GM18873 (cell line): ENCODE measurements around the gene TCAP.

Experiments
- ATAC-seq: cut with Tn5 transposase; IDR thresholded peaks from one replicate; pipeline ENCODE4 v1.9.1; 2021; ENCODE audit warnings: mild to moderate bottlenecking, moderate library complexity, moderate number of reproducible peaks; ENCODE audit not compliant: unreplicated experiment, low FRiP score

TCAP gene

GRCh38 chr17:39665642-39666224, 584 bp downstream of the TCAP start:
- no peak for ATAC-seq

GRCh38 chr17:39666231-39666600, 1.1 kb downstream of the TCAP start:
- no peak for ATAC-seq

- ATAC-seq = no peak
Measured at GRCh38 chr17:39666601-39667261, 1.6 kb downstream of the TCAP start.

- ATAC-seq = no peak
Measured at GRCh38 chr17:39667262-39667944, 2.3 kb downstream of the TCAP start.

- no peak for ATAC-seq
Measured at GRCh38 chr17:39667945-39668924, 3.1 kb downstream of the TCAP start, which contains the start of gene PNMT. PNMT (plus strand) TSS chr17:39668453; CDS start chr17:39668476, 23 bp downstream.

GRCh38 chr17:39669897-39670735, 5.0 kb downstream of the TCAP start:
- ATAC-seq = no peak

- ATAC-seq = no peak
Measured at GRCh38 chr17:39670746-39671145, 5.6 kb downstream of the TCAP start.

- no peak for ATAC-seq
Measured at GRCh38 chr17:39671651-39672521, 6.7 kb downstream of the TCAP start.

GRCh38 chr17:39672522-39673334, 7.6 kb downstream of the TCAP start:
- ATAC-seq = no peak

- no peak for ATAC-seq
Measured at GRCh38 chr17:39673335-39674081, 8.4 kb downstream of the TCAP start.

GRCh38 chr17:39674179-39674578, 9.0 kb downstream of the TCAP start:
- no peak for ATAC-seq

- no peak for ATAC-seq
Measured at GRCh38 chr17:39674702-39675389, 9.7 kb downstream of the TCAP start.

- no peak for ATAC-seq
Measured at GRCh38 chr17:39675390-39676082, 10.4 kb downstream of the TCAP start.

GRCh38 chr17:39676198-39676819, 11.2 kb downstream of the TCAP start:
- ATAC-seq = no peak

- no peak for ATAC-seq
Measured at GRCh38 chr17:39677072-39677471, 11.9 kb downstream of the TCAP start.
